Chondrocyte (in vitro differentiated cells): ENCODE results near the gene MTMR11. TPM values are rescaled to one million over a fixed set of nuclear protein-coding genes. Genes with fewer than 3 reads are reported as not detected.

Experiments
- DNase-seq: peaks from one replicate; pipeline ENCODE4 v3.0.0; 2021; ENCODE audit warnings: mixed read lengths, low spot score
- H3K27ac Mint-ChIP-seq: one replicate; pipeline ENCODE4 v1.8.0; 2021; ENCODE audit warnings: mild to moderate bottlenecking, moderate library complexity, mixed read lengths; ENCODE audit not compliant: unreplicated experiment
- H3K27me3 Mint-ChIP-seq: 2 replicates; pipeline ENCODE4 v1.8.0; 2021; ENCODE audit warnings: low read depth, mixed read lengths
- H3K36me3 Mint-ChIP-seq: 2 replicates; pipeline ENCODE4 v1.8.0; 2021; ENCODE audit warnings: low read depth, mixed read lengths
- H3K4me1 Mint-ChIP-seq: 2 replicates; pipeline ENCODE4 v1.8.0; 2021; ENCODE audit warnings: low read depth, mild to moderate bottlenecking, mixed read lengths
- H3K4me3 Mint-ChIP-seq: one replicate; pipeline ENCODE4 v1.8.0; 2021; ENCODE audit warnings: mild to moderate bottlenecking, moderate library complexity, mixed read lengths; ENCODE audit not compliant: unreplicated experiment
- H3K9me3 Mint-ChIP-seq: 2 replicates; pipeline ENCODE4 v1.8.0; 2021; ENCODE audit warnings: low read depth, mixed read lengths
- CTCF ChIP-seq: fragments of 200-600 bp; sonication (generic); IDR thresholded peaks from 2 replicates; pipeline ENCODE4 v1.5.0; 2021; ENCODE audit warnings: antibody characterized with exemption, mild to moderate bottlenecking, moderate library complexity
- long read RNA-seq: library from polyadenylated mRNA; stranded (forward); transcript quantifications from one replicate; pipeline ENCODE4 v2.0.0, GENCODE V29; 2021
- total RNA-seq: library from RNA; stranded (reverse); gene quantifications from 3 replicates; pipeline ENCODE4 v1.2.1, GENCODE V29; 2021

The MTMR11 gene
- total RNA-seq = 15.4 to 22.3 TPM (median 17.6 TPM) in 3 replicates
- long read RNA-seq, partial matches to known transcripts = 1 of 4 reads
- long read RNA-seq, other reads (novel, unspliced or antisense) = 2 of 4 reads

- Mint-ChIP-seq H3K9me3 (no peaks in the 10 kb centered on the region), H3K4me1 (peaks cover 57% of the 10 kb centered on the region), H3K27me3 (no peaks in the 10 kb centered on the region), H3K27ac (peak within 1 kb of the TSS; percentile 90), H3K36me3 (peaks cover 15% of the 10 kb centered on the region), H3K4me3 (peak within 1 kb of the TSS; percentile 94)
- no peak for TF ChIP-seq CTCF
- DNase-seq = no peak
These were observed at the start of gene MTMR11 for GRCh38 chr1:149936170-149936991. TSS of gene MTMR11 (minus strand) at chr1:149936879. CDS start at chr1:149936647, 232 bp downstream.

GRCh38 chr1:149979972-149980540 lies 43.4 kb upstream of the MTMR11 start:
- DNase-seq = no peak
- H3K27ac Mint-ChIP-seq = peak overlapping the region; percentile 49
- no peak overlapping the region for H3K4me3 Mint-ChIP-seq
- H3K27me3 Mint-ChIP-seq = no peaks in the 10 kb centered on the region
- H3K9me3 Mint-ChIP-seq = no peaks in the 10 kb centered on the region
- peaks cover 8% of the 10 kb centered on the region for H3K36me3 Mint-ChIP-seq
- peaks cover 29% of the 10 kb centered on the region for H3K4me1 Mint-ChIP-seq
- TF ChIP-seq CTCF = no peak

- peaks cover 29% of the 10 kb centered on the region for H3K4me1 Mint-ChIP-seq
- H3K27me3 Mint-ChIP-seq = no peaks in the 10 kb centered on the region
- no peak for DNase-seq
- no peak for TF ChIP-seq CTCF
- H3K27ac Mint-ChIP-seq = peak overlapping the region; percentile 49
- peaks cover 11% of the 10 kb centered on the region for H3K36me3 Mint-ChIP-seq
- no peak overlapping the region for H3K4me3 Mint-ChIP-seq
- H3K9me3 Mint-ChIP-seq = no peaks in the 10 kb centered on the region
These were observed 42.7 kb upstream of the MTMR11 start for GRCh38 chr1:149979245-149979971.

GRCh38 chr1:149978547-149979023 lies 41.9 kb upstream of the MTMR11 start:
- Mint-ChIP-seq H3K36me3 (peaks cover 14% of the 10 kb centered on the region), H3K27ac (peak overlapping the region; percentile 53), H3K27me3 (no peaks in the 10 kb centered on the region), H3K4me1 (peaks cover 29% of the 10 kb centered on the region), H3K9me3 (no peaks in the 10 kb centered on the region), H3K4me3 (no peak overlapping the region)
- no peak for TF ChIP-seq CTCF
- DNase-seq = no peak

GRCh38 chr1:149977345-149977744 lies 40.7 kb upstream of the MTMR11 start:
- DNase-seq = no peak
- Mint-ChIP-seq H3K9me3 (no peaks in the 10 kb centered on the region), H3K27ac (no peak overlapping the region), H3K36me3 (peaks cover 21% of the 10 kb centered on the region), H3K27me3 (no peaks in the 10 kb centered on the region), H3K4me3 (no peak overlapping the region), H3K4me1 (peaks cover 29% of the 10 kb centered on the region)
- no peak for TF ChIP-seq CTCF
